ENCODE data around the gene IFIT3.
A peak's percentile ranks its signal among the peaks of the same experiment; 100 is the strongest.
"Not testable (repeated sequence)": the region's sequence is repeated elsewhere in the genome, so short reads cannot be mapped to it uniquely, and the experiment has no call there.

Gene IFIT3

GRCh38 chr10:89304026-89304425, 23.8 kb upstream of the IFIT3 start:
- DNase-seq = no peak

DNA sequence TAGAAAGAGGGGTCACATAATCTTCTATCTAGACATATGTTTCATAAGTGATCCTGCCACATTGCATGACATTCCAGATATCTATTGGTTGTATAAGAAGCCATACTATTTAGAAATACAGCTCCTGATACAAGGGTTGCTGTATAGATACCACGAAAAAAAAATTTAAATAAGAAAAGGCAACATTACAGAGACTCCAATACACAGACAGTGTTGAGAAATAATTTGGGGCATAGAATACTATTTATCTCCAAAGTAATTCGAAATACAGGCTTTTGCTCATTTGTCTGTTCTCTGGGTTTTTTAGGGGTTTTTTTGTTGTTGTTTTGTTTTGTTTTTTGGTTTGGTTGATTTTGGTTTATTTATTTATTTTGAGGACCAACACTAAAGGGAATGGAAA, 23.4 kb upstream of the IFIT3 start:
- no peak for DNase-seq

GRCh38 chr10:89304925-89305324, 22.9 kb upstream of the IFIT3 start:
- DNase-seq = no peak

- DNase-seq = no peak
Measured at GRCh38 chr10:89305766-89306433, 21.9 kb upstream of the IFIT3 start.

DNA sequence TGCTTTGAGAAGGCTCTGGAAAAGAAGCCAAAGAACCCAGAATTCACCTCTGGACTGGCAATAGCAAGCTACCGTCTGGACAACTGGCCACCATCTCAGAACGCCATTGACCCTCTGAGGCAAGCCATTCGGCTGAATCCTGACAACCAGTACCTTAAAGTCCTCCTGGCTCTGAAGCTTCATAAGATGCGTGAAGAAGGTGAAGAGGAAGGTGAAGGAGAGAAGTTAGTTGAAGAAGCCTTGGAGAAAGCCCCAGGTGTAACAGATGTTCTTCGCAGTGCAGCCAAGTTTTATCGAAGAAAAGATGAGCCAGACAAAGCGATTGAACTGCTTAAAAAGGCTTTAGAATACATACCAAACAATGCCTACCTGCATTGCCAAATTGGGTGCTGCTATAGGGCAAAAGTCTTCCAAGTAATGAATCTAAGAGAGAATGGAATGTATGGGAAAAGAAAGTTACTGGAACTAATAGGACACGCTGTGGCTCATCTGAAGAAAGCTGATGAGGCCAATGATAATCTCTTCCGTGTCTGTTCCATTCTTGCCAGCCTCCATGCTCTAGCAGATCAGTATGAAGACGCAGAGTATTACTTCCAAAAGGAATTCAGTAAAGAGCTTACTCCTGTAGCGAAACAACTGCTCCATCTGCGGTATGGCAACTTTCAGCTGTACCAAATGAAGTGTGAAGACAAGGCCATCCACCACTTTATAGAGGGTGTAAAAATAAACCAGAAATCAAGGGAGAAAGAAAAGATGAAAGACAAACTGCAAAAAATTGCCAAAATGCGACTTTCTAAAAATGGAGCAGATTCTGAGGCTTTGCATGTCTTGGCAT, 21.1 kb upstream of the IFIT3 start:
- no peak for DNase-seq

DNA sequence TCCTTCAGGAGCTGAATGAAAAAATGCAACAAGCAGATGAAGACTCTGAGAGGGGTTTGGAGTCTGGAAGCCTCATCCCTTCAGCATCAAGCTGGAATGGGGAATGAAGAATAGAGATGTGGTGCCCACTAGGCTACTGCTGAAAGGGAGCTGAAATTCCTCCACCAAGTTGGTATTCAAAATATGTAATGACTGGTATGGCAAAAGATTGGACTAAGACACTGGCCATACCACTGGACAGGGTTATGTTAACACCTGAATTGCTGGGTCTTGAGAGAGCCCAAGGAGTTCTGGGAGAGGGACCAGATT, 20.6 kb upstream of the IFIT3 start:
- no peak for DNase-seq

- DNase-seq = no peak
Measured at GRCh38 chr10:89308266-89308665, 19.5 kb upstream of the IFIT3 start.

GRCh38 chr10:89308736-89309135, 19.1 kb upstream of the IFIT3 start:
- DNase-seq = no peak

- no peak for DNase-seq
Measured at GRCh38 chr10:89309156-89310055, 18.4 kb upstream of the IFIT3 start.

GRCh38 chr10:89310056-89310893, 17.5 kb upstream of the IFIT3 start:
- DNase-seq = no peak

DNA sequence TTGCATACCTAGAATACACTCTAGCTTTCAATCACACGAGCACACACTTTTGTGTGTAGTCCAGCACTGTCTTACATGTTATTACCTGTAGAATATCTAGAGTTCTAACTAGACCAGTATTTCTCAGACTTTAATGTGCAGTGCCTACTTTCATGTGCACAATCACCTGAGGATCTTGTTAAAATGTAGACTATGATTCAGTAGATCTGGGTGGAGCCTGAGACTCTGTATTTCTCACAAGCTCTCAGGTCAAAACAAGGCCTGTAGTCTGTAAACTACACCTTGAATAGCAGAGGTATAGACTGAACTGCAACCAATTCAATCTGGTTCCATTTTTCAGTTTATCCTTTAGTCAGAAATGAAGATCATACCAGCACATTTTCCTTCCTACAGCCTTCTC, 14.8 kb upstream of the IFIT3 start:
- DNase-seq = no peak

- DNase-seq = no peak
Measured at GRCh38 chr10:89314676-89315075, 13.1 kb upstream of the IFIT3 start.

GRCh38 chr10:89318047-89318446, 9.8 kb upstream of the IFIT3 start:
- not testable (repeated sequence) for DNase-seq

DNA sequence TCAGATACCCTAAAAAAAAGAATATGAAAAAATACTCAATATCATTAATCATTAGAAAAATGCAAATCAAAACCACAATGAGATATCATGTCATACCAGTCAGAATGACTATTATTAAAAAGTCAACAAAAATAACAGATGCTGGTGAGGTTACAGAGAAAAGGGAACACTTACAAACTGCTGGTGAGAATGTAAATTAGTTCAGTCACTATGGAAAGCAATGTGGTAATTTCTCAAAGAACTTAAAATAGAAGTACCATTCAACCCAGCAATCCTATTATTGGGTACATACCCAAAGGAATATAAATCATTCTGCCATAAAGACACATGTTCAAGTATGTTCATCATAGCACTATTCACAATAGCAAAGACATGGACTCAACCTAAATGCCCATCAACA, 2.7 kb upstream of the IFIT3 start:
- not testable (repeated sequence) for DNase-seq

DNA sequence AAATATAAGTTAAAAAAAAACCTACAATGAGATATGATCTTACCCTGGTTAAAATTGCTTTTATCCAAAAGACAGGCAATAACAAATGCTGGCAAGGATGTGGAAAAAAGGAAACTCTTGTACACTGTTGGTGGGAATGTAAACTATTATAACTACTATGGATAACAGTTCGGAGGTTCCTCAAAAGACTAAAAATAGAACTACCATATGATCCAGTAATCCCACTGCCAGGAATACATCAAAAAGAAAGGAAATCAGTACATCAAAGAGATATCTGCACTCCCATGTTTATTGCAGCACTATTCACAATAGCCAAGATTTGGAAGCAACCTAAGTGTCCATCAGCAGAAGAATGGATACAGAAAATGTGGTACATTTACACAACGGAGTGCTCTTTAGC, 1.9 kb upstream of the IFIT3 start:
- not testable (repeated sequence) for DNase-seq

DNA sequence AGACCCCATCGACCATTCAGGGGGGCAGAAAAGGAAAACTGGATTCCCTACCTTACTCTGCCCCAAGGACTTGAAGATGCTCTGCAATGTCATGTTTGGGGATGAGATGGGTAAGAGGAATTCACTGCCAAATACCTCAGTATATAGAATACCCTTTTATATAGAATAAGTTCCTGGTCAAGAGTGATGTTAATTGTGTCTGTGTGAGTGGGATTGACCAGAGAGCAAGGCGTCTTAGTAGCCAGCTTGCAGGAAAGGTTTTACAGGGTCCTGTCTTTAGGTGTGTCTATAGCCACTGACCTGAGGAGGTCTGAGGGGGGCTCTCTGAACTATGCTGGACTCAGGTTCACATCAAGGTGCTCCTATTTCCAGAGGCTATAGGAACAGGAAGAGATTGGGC, 1.4 kb downstream of the IFIT3 start:
- DNase-seq = no peak

- not testable (repeated sequence) for DNase-seq
Measured at GRCh38 chr10:89330014-89330413, 2.2 kb downstream of the IFIT3 start.

GRCh38 chr10:89330537-89331212, 2.9 kb downstream of the IFIT3 start:
- DNase-seq = no peak

DNA sequence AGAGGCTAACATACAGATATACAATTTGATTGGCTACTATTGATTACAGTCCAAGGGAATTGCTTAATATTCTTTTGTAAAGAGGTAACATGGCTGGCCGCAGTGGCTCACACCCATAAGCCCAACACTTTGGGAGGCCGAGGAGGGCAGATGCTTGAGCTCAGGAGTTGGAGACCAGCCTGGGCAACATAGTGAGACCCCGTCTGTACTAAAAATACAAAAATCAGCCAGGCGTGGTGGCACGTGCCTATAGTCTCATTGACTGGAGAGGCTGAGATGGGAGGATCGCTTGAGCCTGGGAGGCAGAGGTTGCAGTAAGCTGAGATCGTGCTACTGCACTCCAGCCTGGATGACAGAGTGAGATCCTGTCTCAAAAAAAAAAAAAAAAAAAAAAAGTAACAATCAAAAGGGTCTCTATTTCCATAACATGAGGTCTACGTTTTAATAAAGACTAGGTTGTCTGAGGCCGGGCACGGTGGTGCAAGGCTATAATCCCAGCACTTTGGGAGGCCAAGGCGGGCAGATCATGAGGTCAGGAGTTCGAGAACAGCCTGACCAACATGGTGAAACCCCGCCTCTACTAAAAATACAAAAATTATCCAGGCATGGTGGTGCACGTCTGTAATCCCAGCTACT, 3.8 kb downstream of the IFIT3 start:
- not testable (repeated sequence) for DNase-seq

GRCh38 chr10:89332123-89332633, 4.4 kb downstream of the IFIT3 start:
- peak; percentile 36 to 49 for DNase-seq

GRCh38 chr10:89335226-89335625, 7.4 kb downstream of the IFIT3 start:
- DNase-seq = no peak

All from Kasumi-1 (cell line).